ENCODE measurements around the gene HEG1.

DNA sequence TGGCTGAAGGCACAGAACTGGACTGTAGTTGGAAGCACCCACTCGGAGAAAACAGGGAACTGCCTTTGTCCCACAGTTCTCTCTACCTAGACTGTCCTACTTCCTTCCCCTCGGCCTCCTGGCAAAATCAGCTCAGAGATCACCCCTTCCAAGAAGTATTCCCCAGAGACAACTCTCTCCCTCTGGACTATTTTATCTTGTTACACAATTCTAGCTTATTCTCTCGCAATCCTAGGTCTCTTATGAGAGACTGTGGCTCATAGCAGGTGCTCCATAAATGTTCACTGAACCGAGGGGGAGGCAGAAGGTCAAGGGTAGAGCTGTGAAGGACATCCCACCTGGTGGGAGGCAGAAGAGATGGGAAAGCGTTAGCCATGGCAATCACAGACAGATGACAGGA lies 10.6 kb downstream of the HEG1 start:
- TF ChIP-seq POLR2AphosphoS5 (IDR thresholded peaks at IDR 0.05) (no peak), CTCF (IDR thresholded peaks at IDR 0.05) (no peak), POLR2A (IDR thresholded peaks at IDR 0.05) (no peak), EP300 (IDR thresholded peaks at IDR 0.05) (no peak)

All from gastroesophageal sphincter (tissue), 3 donors.